H1 (cell line): ENCODE results near the gene PDLIM3. TPM values are rescaled to one million over a fixed set of nuclear protein-coding genes. Genes with fewer than 3 reads are reported as not detected.

Experiments used
- CTCF ChIA-PET: fragments of 300-600 bp; sonication (Branson Sonifier 250); formaldehyde crosslinking; loops from one replicate; lab custom pipeline; 2021; ENCODE audit not compliant: partially characterized antibody; lab: Charles Lee
- POLR2A ChIA-PET: fragments of 300-600 bp; sonication (Branson Sonifier 250); formaldehyde crosslinking; loops from one replicate; lab custom pipeline; 2021; ENCODE audit warnings: inconsistent platforms; ENCODE audit not compliant: partially characterized antibody; lab: Charles Lee
- DNase-seq, 2 experiments: peaks; one replicate each; pipeline versions ENCODE4 v3.0.0 to v3.0.0-alpha.2; 2010 to 2022; ENCODE audit warnings: low spot score in 2 of 2, low read depth in 1 of 2, mixed read lengths in 1 of 2
- FAIRE-seq: peaks from 2 replicates; lab custom pipeline; 2011; peaks lifted over from hg19 to GRCh38; lab: Jason Lieb, UNC
- H2AFZ ChIP-seq: 2 replicates; pipeline ENCODE4 v1.8.1; 2012; ENCODE audit warnings: low read length, inconsistent platforms
- H2AK5ac ChIP-seq: 2 replicates; pipeline ENCODE4 v1.6.1; 2013; ENCODE audit warnings: low read depth, low read length
- H2BK120ac ChIP-seq: replicated peaks from 2 replicates; pipeline ENCODE3; 2013; ENCODE audit warnings: low read depth, low read length, inconsistent platforms
- H2BK12ac ChIP-seq: 2 replicates; pipeline ENCODE4 v1.6.1; 2013; ENCODE audit warnings: low read depth, low read length
- H2BK15ac ChIP-seq: 2 replicates; pipeline ENCODE4 v1.6.1; 2013; ENCODE audit warnings: low read length
- H2BK20ac ChIP-seq: 2 replicates; pipeline ENCODE4 v1.6.1; 2013; ENCODE audit warnings: low read length
- H2BK5ac ChIP-seq: 2 replicates; pipeline ENCODE4 v1.6.1; 2013; ENCODE audit warnings: low read depth, low read length
- H3K14ac ChIP-seq: 2 replicates; pipeline ENCODE4 v1.6.1; 2013; ENCODE audit warnings: inconsistent platforms; ENCODE audit not compliant: insufficient read length
- H3K18ac ChIP-seq: 2 replicates; pipeline ENCODE4 v1.6.1; 2013; ENCODE audit warnings: low read length; ENCODE audit errors: extremely low read depth
- H3K23ac ChIP-seq: 2 replicates; pipeline ENCODE4 v1.6.1; 2013; ENCODE audit warnings: inconsistent platforms; ENCODE audit not compliant: insufficient read length
- H3K23me2 ChIP-seq: 2 replicates; pipeline ENCODE4 v1.6.1; 2013; ENCODE audit warnings: low read depth, low read length
- H3K27ac ChIP-seq: 2 replicates; pipeline ENCODE4 v1.6.1; 2011; ENCODE audit warnings: low read depth, low read length, inconsistent platforms
- H3K27me3 ChIP-seq, 4 experiments: replicated peaks in 1 of 4; 1 replicate in 1 of 4; 2 replicates in 3 of 4; pipeline versions ENCODE4 v1.6.1 to v1.8.1; 2011 to 2013; ENCODE audit warnings: low read length in 3 of 4, mild to moderate bottlenecking in 3 of 4, inconsistent platforms in 2 of 4, mixed read lengths in 2 of 4, moderate library complexity in 1 of 4; ENCODE audit not compliant: control insufficient read depth in 3 of 4, insufficient read depth in 3 of 4; ENCODE audit errors: extremely low read depth in 1 of 4
- H3K36me3 ChIP-seq, 4 experiments: 2 replicates each; pipeline versions ENCODE4 v1.6.1 to v1.8.1; 2011 to 2013; ENCODE audit warnings: mild to moderate bottlenecking in 4 of 4, low read length in 3 of 4, moderate library complexity in 2 of 4, control low read depth in 1 of 4, inconsistent platforms in 1 of 4; ENCODE audit not compliant: insufficient read depth in 4 of 4, control insufficient read depth in 2 of 4
- H3K4ac ChIP-seq: replicated peaks from 2 replicates; pipeline ENCODE3; 2013; ENCODE audit warnings: low read length, low read depth, mixed read lengths, inconsistent platforms; ENCODE audit not compliant: insufficient read length
- H3K4me1 ChIP-seq, 4 experiments: replicated peaks in 1 of 4; 1 replicate in 1 of 4; 2 replicates in 3 of 4; pipeline versions ENCODE4 v1.6.1 to v1.8.1; 2011 to 2013; ENCODE audit warnings: low read length in 3 of 4, inconsistent platforms in 2 of 4, mixed read lengths in 1 of 4; ENCODE audit not compliant: insufficient read depth in 4 of 4, control insufficient read depth in 3 of 4
- H3K4me2 ChIP-seq, 2 experiments: 2 replicates each; pipeline versions ENCODE4 v1.6.1 to v1.8.1; 2011 to 2013; ENCODE audit warnings: low read depth in 2 of 2, low read length in 2 of 2, control low read depth in 1 of 2, inconsistent platforms in 1 of 2, mild to moderate bottlenecking in 1 of 2; ENCODE audit not compliant: insufficient read depth in 1 of 2
- H3K4me3 ChIP-seq, 4 experiments: fragments of 200-600, 300-600 bp in 1 of 4; sonication (generic), shearing (Covaris generic), sonication (Bioruptor Twin) in 1 of 4; 2 replicates each; pipeline versions ENCODE4 v1.5.1 to v1.8.1; 2011 to 2016; ENCODE audit warnings: low read length in 4 of 4, low read depth in 3 of 4, control low read depth in 2 of 4, inconsistent platforms in 2 of 4, mild to moderate bottlenecking in 2 of 4, mixed read lengths in 1 of 4, moderate library complexity in 1 of 4; ENCODE audit not compliant: insufficient read depth in 2 of 4; ENCODE audit errors: extremely low read depth in 1 of 4
- H3K56ac ChIP-seq: replicated peaks from 2 replicates; pipeline ENCODE3; 2013; ENCODE audit warnings: low read depth, mild to moderate bottlenecking, mixed read lengths, low read length, inconsistent platforms; ENCODE audit not compliant: insufficient read length
- H3K79me1 ChIP-seq: 2 replicates; pipeline ENCODE4 v1.6.1; 2013; ENCODE audit warnings: low read depth, low read length, control low read depth
- H3K79me2 ChIP-seq, 2 experiments: 2 replicates each; pipeline versions ENCODE4 v1.6.1 to v1.8.1; 2012 to 2013; ENCODE audit warnings: low read length in 2 of 2, mild to moderate bottlenecking in 2 of 2, inconsistent platforms in 1 of 2; ENCODE audit not compliant: insufficient read depth in 2 of 2, control insufficient read depth in 1 of 2
- H3K9ac ChIP-seq, 4 experiments: replicated peaks in 1 of 4; 1 replicate in 1 of 4; 2 replicates in 3 of 4; pipeline versions ENCODE4 v1.6.1 to v1.8.1; 2011 to 2013; ENCODE audit warnings: low read depth in 3 of 4, low read length in 3 of 4, control low read depth in 2 of 4, mild to moderate bottlenecking in 2 of 4, moderate library complexity in 2 of 4, inconsistent platforms in 1 of 4; ENCODE audit errors: extremely low read depth in 1 of 4
- H3K9me3 ChIP-seq, 2 experiments: 2 replicates each; pipeline versions ENCODE4 v1.6.1 to v1.8.1; 2012 to 2013; ENCODE audit warnings: mild to moderate bottlenecking in 2 of 2, moderate library complexity in 2 of 2, control low read depth in 1 of 2, inconsistent platforms in 1 of 2, low read depth in 1 of 2, low read length in 1 of 2, mixed read lengths in 1 of 2; ENCODE audit not compliant: insufficient read depth in 2 of 2
- H4K20me1 ChIP-seq, 2 experiments: replicated peaks in 1 of 2; 2 replicates each; pipeline versions ENCODE3 to v1.8.1; 2011 to 2013; ENCODE audit warnings: inconsistent platforms in 2 of 2, low read length in 2 of 2, mild to moderate bottlenecking in 1 of 2; ENCODE audit not compliant: insufficient read depth in 2 of 2, control insufficient read depth in 1 of 2
- H4K5ac ChIP-seq: 2 replicates; pipeline ENCODE4 v1.6.1; 2013; ENCODE audit warnings: low read length, low read depth, mixed read lengths, inconsistent platforms; ENCODE audit not compliant: insufficient read length
- H4K8ac ChIP-seq: 2 replicates; pipeline ENCODE4 v1.8.0; 2013; ENCODE audit warnings: mild to moderate bottlenecking, moderate library complexity, low read length, inconsistent platforms; ENCODE audit not compliant: insufficient read depth; ENCODE audit errors: extremely low read depth
- H4K91ac ChIP-seq: replicated peaks from 2 replicates; pipeline ENCODE3; 2013; ENCODE audit warnings: low read length, mixed read lengths, inconsistent platforms; ENCODE audit not compliant: insufficient read length
- ASH2L ChIP-seq: fragments of 200-600, 300-600 bp; sonication (generic); IDR thresholded peaks from one replicate; pipeline ENCODE4 v1.7.1; 2017; ENCODE audit warnings: low read length
- CTBP2 ChIP-seq: IDR thresholded peaks from 2 replicates; pipeline ENCODE4 v1.7.0; 2011; ENCODE audit warnings: borderline replicate concordance, mild to moderate bottlenecking, moderate library complexity, mixed read lengths, low read length; ENCODE audit not compliant: insufficient read depth, insufficient read length
- RNF2 ChIP-seq: fragments of 200-900, 300-1000 bp; sonication (generic); IDR thresholded peaks from 2 replicates; pipeline ENCODE4 v1.7.1; 2016; ENCODE audit warnings: borderline replicate concordance, low read depth, mild to moderate bottlenecking, antibody characterized with exemption, low read length; ENCODE audit not compliant: poor library complexity, severe bottlenecking; ENCODE audit errors: missing control alignments
- SUZ12 ChIP-seq: fragments of 200-600 bp; sonication (generic); IDR thresholded peaks from 2 replicates; pipeline ENCODE4 v1.6.1; 2012; ENCODE audit warnings: mild to moderate bottlenecking, inconsistent platforms, low read length, moderate library complexity, mixed read lengths
- WGBS, 2 experiments: shearing (Covaris generic) in 1 of 2; methylation state at CpG; one replicate each; pipeline versions ENCODE4 v1.1.6 to v1.1.7; 2013 to 2015; ENCODE audit warnings: low lambda C conversion rate in 2 of 2, mixed read lengths in 2 of 2, inconsistent platforms in 1 of 2, low coverage in 1 of 2, missing lambda C conversion rate in 1 of 2; ENCODE audit not compliant: insufficient replicate concordance in 2 of 2, insufficient coverage in 1 of 2, insufficient read length in 1 of 2; ENCODE audit errors: extremely low coverage in 1 of 2, missing lambda C conversion rate in 1 of 2; 5-methylcytosine and 5-hydroxymethylcytosine counted together
- polyA plus RNA-seq, 7 experiments: library from polyadenylated mRNA; depleted of rRNA in 3 of 7; stranded (reverse) in 5 of 7; unstranded in 2 of 7; fragments of >200 nt in 5 of 7; fragments of 200-250 nt in 2 of 7; gene quantifications; 1 replicate in 5 of 7; 2 replicates in 1 of 7; 4 replicates in 1 of 7; pipeline versions ENCODE4 v1.2.1 to v1.2.3, GENCODE V29; 2011 to 2013; ENCODE audit warnings: missing spikeins in 2 of 7, mixed read lengths in 2 of 7
- total RNA-seq: library from RNA; stranded (reverse); fragmentation: NEBNext Ultra II Directional; extraction: Animal tissue kit (Norgen Biotek cat#: 25700); gene quantifications from 2 replicates; pipeline ENCODE4 v1.2.1, GENCODE V29; 2021

PDLIM3 gene
- total and polyA plus RNA-seq, 2 of the 8 experiments (the other 6 are each of a cell fraction or from before 2014, with no cell fraction given) = 7.6 to 8.1 TPM

- Histone ChIP-seq H3K23ac (no peak overlapping the region), H3K4me1 (no peaks in the 10 kb centered on the region), H3K9me3 (no peaks in the 10 kb centered on the region), H4K91ac (no peak overlapping the region), H4K8ac (no peak overlapping the region), H3K27ac (no peak overlapping the region), H2AFZ (no peak overlapping the region), H3K4me3 (no peak overlapping the region), H2BK15ac (no peak overlapping the region), H3K14ac (no peak overlapping the region), H2AK5ac (no peak overlapping the region), H3K4ac (no peak overlapping the region), H3K79me1 (no peaks in the 10 kb centered on the region), H3K79me2 (no peaks in the 10 kb centered on the region), H3K23me2 (no peaks in the 10 kb centered on the region), H3K36me3 (no peaks in the 10 kb centered on the region), H3K18ac (no peak overlapping the region), H3K9ac (no peak overlapping the region), H4K20me1 (no peaks in the 10 kb centered on the region), H2BK20ac (no peak overlapping the region), H3K27me3 (peaks cover 0 to 3% (median 0%) of the 10 kb centered on the region in 4 experiments; a peak in 1 of 7 replicates), H2BK5ac (no peak overlapping the region)
- no peak for DNase-seq
- ChIA-PET CTCF (interaction anchor here (1.1 to 2.1 kb wide), 3 partner anchors 24 to 489 kb away, joined by 3 to 7 read pairs (median 3); no protein-coding TSS in a partner anchor), POLR2A (no interaction called here)
- FAIRE-seq = no peak
- no peak for TF ChIP-seq RNF2
- TF ChIP-seq SUZ12 = no peak
- TF ChIP-seq CTBP2 = no peak
- TF ChIP-seq ASH2L = no peak
- TF ChIP-seq, all 59 proteins: peak for 0
- Histone ChIP-seq H3K56ac (no peak overlapping the region), H3K4me2 (no peak overlapping the region), H2BK12ac (no peak overlapping the region), H2BK120ac (no peak overlapping the region), H4K5ac (no peak overlapping the region)
- 76% methylated on average over 2 of the region's 2 CpGs; no CpG with 5 or more reads in 1 of the 2 experiments for WGBS, 2 experiments
These were observed 13.9 kb upstream of the PDLIM3 start for GRCh38 chr4:185549095-185549639.
